Measurements from ENCODE around the gene STX4. TPM values are rescaled to one million over a fixed set of nuclear protein-coding genes. Genes with fewer than 3 reads are reported as not detected.

The STX4 gene
- total and polyA plus RNA-seq, 12 donors = 31.8 to 89.2 (median 40.7) TPM

GRCh38 chr16:31072540-31073141, 39.3 kb downstream of the STX4 start:
- no peak for ATAC-seq
- no peak for DNase-seq
- intact Hi-C loops (cut with DNase I) = loop anchor here in 9 of 10 donors (5.0 to 10.0 kb wide), 8 partner anchors 35 to 112 kb away; partner anchors contain the start of genes STX4 (in 4 of the 9), HSD3B7 (in 3 of the 9), BCKDK (in 1 of the 9) and FUS (in 1 of the 9)
- WGBS, 2 donors = 2 to 3% methylated on average over 27 of the region's 27 CpGs
- Histone ChIP-seq H3K9me3 (no peaks in the 10 kb centered on the region), H3K27ac (peak overlapping the region in 9 of 10 donors; percentile 87 to 99 (median 96)), H3K4me1 (peaks cover 2 to 33% (median 27%) of the 10 kb centered on the region in 9 donors), H3K27me3 (no peaks in the 10 kb centered on the region), H3K4me3 (peak overlapping the region; percentile 74 to 99 (median 84)), H3K36me3 (peaks cover 0 to 19% (median 13%) of the 10 kb centered on the region in 9 donors)
- TF ChIP-seq CTCF (IDR thresholded peaks at IDR 0.05) = no peak

- Histone ChIP-seq H3K4me3 (peak overlapping the region; percentile 74 to 99 (median 84)), H3K36me3 (peaks cover 0 to 26% (median 20%) of the 10 kb centered on the region in 9 donors), H3K27me3 (no peaks in the 10 kb centered on the region), H3K27ac (peak overlapping the region; percentile 87 to 99 (median 96)), H3K9me3 (no peaks in the 10 kb centered on the region), H3K4me1 (peaks cover 2 to 33% (median 27%) of the 10 kb centered on the region in 9 donors)
- WGBS, 2 donors = 0% methylated on average over 69 to 83 of the region's 83 CpGs
- peak; percentile 87 to 95 (median 92) for ATAC-seq
- peak; percentile 90 to 95 for DNase-seq
- intact Hi-C loops (cut with DNase I) = loop anchor here in 9 of 10 donors (5.0 to 10.0 kb wide), 8 partner anchors 34 to 111 kb away; partner anchors contain the start of genes STX4 (in 4 of the 9), HSD3B7 (in 3 of the 9), BCKDK (in 1 of the 9) and FUS (in 1 of the 9)
- no peak for TF ChIP-seq CTCF (IDR thresholded peaks at IDR 0.05)
These were observed 40.0 kb downstream of the STX4 start for GRCh38 chr16:31073142-31073969.

DNA sequence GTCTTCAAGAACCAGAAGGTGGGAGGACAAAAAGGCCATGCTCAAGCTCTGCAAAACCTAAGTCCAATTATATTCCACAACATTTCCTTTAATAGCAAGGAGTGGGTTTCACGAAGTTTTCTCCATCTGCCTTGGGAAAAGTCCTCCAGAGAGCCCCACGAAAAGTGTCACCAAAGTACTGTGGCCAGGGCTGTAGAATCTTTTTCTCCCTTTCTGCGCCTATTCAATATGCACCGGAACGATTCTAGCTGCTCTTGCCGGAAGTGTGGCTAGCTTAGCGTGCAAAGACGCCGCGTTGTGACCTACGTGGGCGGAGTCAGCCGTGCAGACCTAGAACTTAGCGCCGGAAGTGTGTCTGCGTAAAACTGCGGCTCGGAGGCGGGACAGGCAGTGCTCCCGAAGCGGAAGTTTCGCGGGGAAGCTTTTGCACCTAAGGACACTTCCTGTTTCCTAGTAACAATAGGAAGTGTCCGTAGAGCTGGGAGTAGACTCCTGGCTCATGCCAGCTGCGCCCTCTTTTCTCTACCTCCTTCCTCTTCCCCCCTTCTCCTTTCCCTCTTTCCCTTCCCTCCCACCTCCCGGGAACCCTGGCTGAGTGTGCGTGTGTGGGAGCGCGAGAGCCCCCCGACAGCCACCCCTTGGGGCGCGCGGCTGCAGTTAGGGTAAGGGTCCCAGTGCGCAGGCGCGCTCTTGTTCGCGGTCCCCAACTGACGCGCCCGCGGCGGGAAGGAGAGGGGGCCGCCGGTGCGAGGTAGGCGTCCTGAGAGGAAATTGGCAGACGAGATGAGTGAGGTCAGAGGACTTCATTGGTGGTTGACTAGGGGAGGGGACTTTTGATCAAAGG, 40.8 kb downstream of the STX4 start, which contains the start of the genes ZNF646 and ZNF668:
Gene ZNF646, plus strand, starts transcription at position 453 of the 844 bp plus-strand sequence. CDS start 1,903 bp downstream, outside the sequence.
Gene ZNF668, minus strand, starts transcription at position 271 of the 844 bp plus-strand sequence. CDS start 9,781 bp downstream, outside the sequence.
- intact Hi-C loops (cut with DNase I) = loop anchor here in 9 of 10 donors (1.0 to 10.0 kb wide), 12 partner anchors 21 to 111 kb away; partner anchors contain the start of genes STX4 (in 7 of the 9), HSD3B7 (in 3 of the 9), BCKDK (in 1 of the 9) and FUS (in 1 of the 9)
- Histone ChIP-seq H3K4me3 (peak within 1 kb of the TSS; percentile 74 to 99 (median 84)), H3K36me3 (peaks cover 0 to 35% (median 28%) of the 10 kb centered on the region in 9 donors), H3K9me3 (no peaks in the 10 kb centered on the region), H3K27me3 (no peaks in the 10 kb centered on the region), H3K4me1 (peaks cover 2 to 33% (median 27%) of the 10 kb centered on the region in 9 donors), H3K27ac (peak within 1 kb of the TSS; percentile 87 to 99 (median 96))
- DNase-seq (peak; percentile 97 to 99), ATAC-seq (peak; percentile 93 to 99 (median 96))
- 0% methylated on average over 48 of the region's 48 CpGs for WGBS, 2 donors
- no peak for TF ChIP-seq CTCF (IDR thresholded peaks at IDR 0.05)
